Cortex of kidney (tissue), 1 donor: Measurements from ENCODE around the gene PLCD3.

Source experiments
- DNase-seq: peaks from one replicate; lab custom pipeline; 2025; lab: John Stamatoyannopoulos, UW

The PLCD3 gene

GRCh38 chr17:45117334-45117733 is 15.0 kb downstream of the PLCD3 start:
- no peak for DNase-seq

- DNase-seq: no peak
Observed at GRCh38 chr17:45116434-45117016, 15.8 kb downstream of the PLCD3 start.

- DNase-seq: no peak
Observed at GRCh38 chr17:45115871-45116270, 16.4 kb downstream of the PLCD3 start.

- no peak for DNase-seq
Observed at GRCh38 chr17:45115015-45115625, 17.2 kb downstream of the PLCD3 start.

GRCh38 chr17:45114117-45114932 is 18.0 kb downstream of the PLCD3 start:
- DNase-seq: no peak

- DNase-seq: no peak
Observed at GRCh38 chr17:45113424-45113754, 18.9 kb downstream of the PLCD3 start.

GRCh38 chr17:45112559-45113423 is 19.5 kb downstream of the PLCD3 start:
- DNase-seq: no peak

- no peak for DNase-seq
Observed at GRCh38 chr17:45111850-45112249, 20.5 kb downstream of the PLCD3 start.

GRCh38 chr17:45110676-45111611 is 21.4 kb downstream of the PLCD3 start:
- DNase-seq: no peak

GRCh38 chr17:45108595-45109521 is 23.5 kb downstream of the PLCD3 start:
- DNase-seq: no peak

- DNase-seq: no peak
Observed at GRCh38 chr17:45108051-45108450, 24.3 kb downstream of the PLCD3 start.

GRCh38 chr17:45107293-45108010 is 24.9 kb downstream of the PLCD3 start:
- no peak for DNase-seq

GRCh38 chr17:45106582-45106981 is 25.7 kb downstream of the PLCD3 start:
- DNase-seq: no peak

GRCh38 chr17:45106096-45106495 is 26.2 kb downstream of the PLCD3 start:
- DNase-seq: no peak

- DNase-seq: no peak
Observed at GRCh38 chr17:45104907-45105624, 27.2 kb downstream of the PLCD3 start.

GRCh38 chr17:45104497-45104896 is 27.8 kb downstream of the PLCD3 start:
- no peak for DNase-seq

GRCh38 chr17:45104029-45104428 is 28.3 kb downstream of the PLCD3 start:
- DNase-seq: no peak

- DNase-seq: no peak
Observed at GRCh38 chr17:45103269-45103795, 29.0 kb downstream of the PLCD3 start.

GRCh38 chr17:45102856-45103255 is 29.5 kb downstream of the PLCD3 start:
- no peak for DNase-seq
